K562 (cell line): Measurements from ENCODE around the gene CLIP1.

ENCODE experiments used
- CEBPG ChIP-seq, 3 experiments: fragments of 200-800 bp in 1 of 3; sonication (Bioruptor generic) in 1 of 3; sonication (generic) in 1 of 3; formaldehyde crosslinking in 1 of 3; IDR thresholded peaks in 2 of 3; conservative IDR thresholded peaks in 1 of 3; 2 replicates each; pipeline versions ENCODE4 v1.6.1 to v1.8.0; 2016 to 2022; ENCODE audit warnings: missing compliant biosample characterization in 2 of 3, missing genetic modification characterization in 2 of 3, mild to moderate bottlenecking in 1 of 3, missing genetic modification reagents in 1 of 3
- CTCF ChIP-seq, 3 experiments: IDR thresholded peaks in 2 of 3; conservative IDR thresholded peaks in 1 of 3; 2 replicates each; pipeline ENCODE4 v1.5.1; 2011 to 2012; ENCODE audit warnings: low read length in 3 of 3, mild to moderate bottlenecking in 3 of 3, control low read depth in 2 of 3, improper control_type of control experiment in 1 of 3, inconsistent platforms in 1 of 3, low read depth in 1 of 3, mixed read lengths in 1 of 3, moderate library complexity in 1 of 3; ENCODE audit not compliant: insufficient read depth in 2 of 3
- MTA1 ChIP-seq: fragments of 450-650 bp; IDR thresholded peaks from 2 replicates; pipeline ENCODE4 v1.6.1; 2017; ENCODE audit warnings: borderline replicate concordance
- SIN3A ChIP-seq, 2 experiments: fragments of 150-350 bp in 1 of 2; IDR thresholded peaks; 2 replicates each; pipeline ENCODE4 v1.6.1; 2011 to 2016; ENCODE audit warnings: borderline replicate concordance in 2 of 2, low read depth in 2 of 2, low read length in 2 of 2, mild to moderate bottlenecking in 2 of 2, moderate library complexity in 2 of 2; ENCODE audit not compliant: control insufficient read depth in 1 of 2

DNA sequence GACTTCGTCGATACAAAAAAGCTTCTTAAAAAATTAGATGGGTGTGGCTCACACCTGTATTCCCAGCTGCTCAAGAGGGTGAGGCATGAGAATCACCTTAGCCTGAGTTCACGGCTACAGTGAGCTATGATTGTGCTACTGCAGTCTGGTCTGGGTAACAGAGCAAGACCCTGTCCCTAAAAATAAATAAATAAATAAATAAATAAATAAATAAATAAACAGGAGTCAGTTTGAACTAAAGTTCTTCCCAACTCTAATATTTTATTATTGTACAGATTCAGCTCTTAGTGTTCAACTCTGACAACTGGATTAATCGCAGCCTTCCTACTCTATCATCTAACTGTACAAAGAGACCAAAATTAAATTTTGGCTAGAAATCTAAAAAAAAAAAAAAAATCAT, 12.7 kb upstream of the CLIP1 start:
- TF ChIP-seq CEBPG (CRISPR knock-in tag; IDR thresholded peaks at IDR 0.05), result no peak
- TF ChIP-seq CEBPG (tag; conservative IDR thresholded peaks at IDR 0.05 in 1 of 2, IDR thresholded peaks at IDR 0.05 in 1 of 2), result no peak
- no peak for TF ChIP-seq MTA1
- TF ChIP-seq SIN3A (IDR thresholded peaks at IDR 0.05; ENCODE audit: borderline replicate concordance in 2 of 2, control insufficient read depth in 1 of 2, low read depth in 2 of 2, low read length in 2 of 2), result no peak
- TF ChIP-seq CTCF (IDR thresholded peaks at IDR 0.05 in 2 of 3, conservative IDR thresholded peaks at IDR 0.05 in 1 of 3; ENCODE audit: insufficient read depth in 2 of 3, low read depth in 1 of 3, low read length in 3 of 3), result no peak
